Measurements from ENCODE around the gene TUBGCP3.

Gene TUBGCP3

DNA sequence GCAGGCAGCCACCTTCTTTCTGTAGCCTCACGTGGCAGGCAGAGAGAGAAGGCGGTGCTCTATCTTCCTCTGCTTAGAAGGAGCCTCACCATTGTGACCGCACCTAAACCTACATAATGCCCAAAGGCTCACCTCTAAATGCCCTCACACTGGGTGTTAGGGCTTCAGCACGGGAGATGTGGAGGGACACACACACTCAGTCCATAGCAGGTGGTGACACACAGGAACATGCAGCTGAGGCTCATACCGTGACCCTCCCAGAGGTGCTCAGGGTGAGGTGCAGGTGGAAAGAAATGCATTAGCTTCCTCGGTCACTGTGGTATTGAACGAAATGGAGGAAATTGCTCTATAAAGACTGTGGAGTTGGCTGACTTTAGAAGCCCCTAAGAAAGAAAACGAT is 37.7 kb upstream of the TUBGCP3 start:
- Histone ChIP-seq H3K27me3 (replicated peaks; ENCODE audit: control insufficient read depth, insufficient read depth, low read length) (peaks cover 2% of the 10 kb centered on the region), H3K36me3 (ENCODE audit: control insufficient read depth, insufficient read depth, low read length) (no peaks in the 10 kb centered on the region), H3K4me3 (replicated peaks; ENCODE audit: low read depth, low read length) (no peak overlapping the region)
- TF ChIP-seq, protein P1, sequence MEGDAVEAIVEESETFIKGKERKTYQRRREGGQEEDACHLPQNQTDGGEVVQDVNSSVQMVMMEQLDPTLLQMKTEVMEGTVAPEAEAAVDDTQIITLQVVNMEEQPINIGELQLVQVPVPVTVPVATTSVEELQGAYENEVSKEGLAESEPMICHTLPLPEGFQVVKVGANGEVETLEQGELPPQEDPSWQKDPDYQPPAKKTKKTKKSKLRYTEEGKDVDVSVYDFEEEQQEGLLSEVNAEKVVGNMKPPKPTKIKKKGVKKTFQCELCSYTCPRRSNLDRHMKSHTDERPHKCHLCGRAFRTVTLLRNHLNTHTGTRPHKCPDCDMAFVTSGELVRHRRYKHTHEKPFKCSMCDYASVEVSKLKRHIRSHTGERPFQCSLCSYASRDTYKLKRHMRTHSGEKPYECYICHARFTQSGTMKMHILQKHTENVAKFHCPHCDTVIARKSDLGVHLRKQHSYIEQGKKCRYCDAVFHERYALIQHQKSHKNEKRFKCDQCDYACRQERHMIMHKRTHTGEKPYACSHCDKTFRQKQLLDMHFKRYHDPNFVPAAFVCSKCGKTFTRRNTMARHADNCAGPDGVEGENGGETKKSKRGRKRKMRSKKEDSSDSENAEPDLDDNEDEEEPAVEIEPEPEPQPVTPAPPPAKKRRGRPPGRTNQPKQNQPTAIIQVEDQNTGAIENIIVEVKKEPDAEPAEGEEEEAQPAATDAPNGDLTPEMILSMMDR (IDR thresholded peaks at IDR 0.05; ENCODE audit: insufficient read depth, low read length, poor library complexity, severe bottlenecking): no peak
- DNase-seq (ENCODE audit: extremely low read depth, insufficient read length): no peak

DNA sequence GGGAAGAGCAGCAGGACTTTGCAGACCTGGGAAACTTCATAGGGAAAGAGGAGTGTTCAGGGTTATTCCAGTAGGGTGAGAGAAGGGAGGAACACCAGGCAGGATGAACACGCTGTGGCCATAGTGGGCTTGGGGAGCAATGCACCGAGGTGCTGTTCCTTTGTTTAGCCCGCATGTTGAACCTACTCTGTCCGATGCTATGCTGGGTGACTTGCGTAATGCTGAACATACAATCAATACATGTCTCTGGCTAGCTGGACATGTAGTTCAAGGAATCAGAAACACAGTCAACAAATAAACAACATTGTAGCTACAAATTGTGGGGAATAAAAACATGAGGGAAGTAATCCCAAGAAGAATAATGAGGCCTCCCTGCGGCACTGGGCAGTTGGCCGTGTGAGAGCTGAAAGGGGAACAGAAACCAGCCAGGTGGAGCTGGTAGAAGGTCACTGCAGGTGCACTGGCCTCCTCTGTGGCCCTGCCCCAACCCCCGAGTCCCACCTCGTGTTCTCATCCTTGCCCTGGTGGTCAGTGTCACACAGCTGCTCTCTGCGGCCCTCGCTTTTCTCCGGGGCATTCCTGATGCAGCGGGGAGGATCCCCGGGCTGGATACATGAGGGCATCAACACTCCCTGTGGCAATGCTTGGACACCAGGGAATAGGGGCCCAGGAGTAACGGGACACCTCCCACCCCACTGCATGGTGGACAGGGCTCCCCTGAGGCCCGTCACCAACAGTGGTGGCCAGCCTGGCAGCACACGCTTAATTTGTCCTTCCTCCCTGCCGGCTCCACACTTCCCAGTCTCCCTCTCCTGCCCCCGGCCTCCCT is 36.9 kb upstream of the TUBGCP3 start:
- Histone ChIP-seq H3K27me3 (replicated peaks; ENCODE audit: control insufficient read depth, insufficient read depth, low read length) (peaks cover 2% of the 10 kb centered on the region), H3K4me3 (replicated peaks; ENCODE audit: low read depth, low read length) (no peak overlapping the region), H3K36me3 (ENCODE audit: control insufficient read depth, insufficient read depth, low read length) (no peaks in the 10 kb centered on the region)
- DNase-seq (ENCODE audit: extremely low read depth, insufficient read length): no peak
- TF ChIP-seq, protein P1 (IDR thresholded peaks at IDR 0.05; ENCODE audit: insufficient read depth, low read length, poor library complexity, severe bottlenecking): no peak

DNA sequence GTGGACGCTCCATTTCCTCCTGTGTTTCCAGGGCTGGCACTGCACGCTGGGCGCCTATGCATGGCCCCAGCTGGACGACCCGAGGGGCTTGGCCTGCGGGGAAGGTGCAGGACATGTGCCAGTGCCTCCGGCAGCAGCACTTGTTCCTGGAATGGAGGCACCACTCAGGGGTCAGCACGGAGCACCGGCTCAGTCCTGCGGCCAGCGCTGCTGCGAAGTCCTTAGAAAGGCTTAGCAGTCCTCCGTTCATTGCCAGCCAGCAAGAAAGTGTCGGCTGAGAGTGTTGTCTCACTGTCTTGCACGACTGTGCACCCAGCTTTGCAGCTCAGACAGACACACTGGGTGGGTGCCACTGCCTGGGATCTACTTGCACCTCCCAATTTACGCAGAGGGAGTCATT is 36.1 kb upstream of the TUBGCP3 start:
- TF ChIP-seq, protein P1 (IDR thresholded peaks at IDR 0.05; ENCODE audit: insufficient read depth, low read length, poor library complexity, severe bottlenecking): no peak
- Histone ChIP-seq H3K27me3 (replicated peaks; ENCODE audit: control insufficient read depth, insufficient read depth, low read length) (peaks cover 2% of the 10 kb centered on the region), H3K36me3 (ENCODE audit: control insufficient read depth, insufficient read depth, low read length) (no peaks in the 10 kb centered on the region), H3K4me3 (replicated peaks; ENCODE audit: low read depth, low read length) (no peak overlapping the region)
- no peak for DNase-seq (ENCODE audit: extremely low read depth, insufficient read length)

DNA sequence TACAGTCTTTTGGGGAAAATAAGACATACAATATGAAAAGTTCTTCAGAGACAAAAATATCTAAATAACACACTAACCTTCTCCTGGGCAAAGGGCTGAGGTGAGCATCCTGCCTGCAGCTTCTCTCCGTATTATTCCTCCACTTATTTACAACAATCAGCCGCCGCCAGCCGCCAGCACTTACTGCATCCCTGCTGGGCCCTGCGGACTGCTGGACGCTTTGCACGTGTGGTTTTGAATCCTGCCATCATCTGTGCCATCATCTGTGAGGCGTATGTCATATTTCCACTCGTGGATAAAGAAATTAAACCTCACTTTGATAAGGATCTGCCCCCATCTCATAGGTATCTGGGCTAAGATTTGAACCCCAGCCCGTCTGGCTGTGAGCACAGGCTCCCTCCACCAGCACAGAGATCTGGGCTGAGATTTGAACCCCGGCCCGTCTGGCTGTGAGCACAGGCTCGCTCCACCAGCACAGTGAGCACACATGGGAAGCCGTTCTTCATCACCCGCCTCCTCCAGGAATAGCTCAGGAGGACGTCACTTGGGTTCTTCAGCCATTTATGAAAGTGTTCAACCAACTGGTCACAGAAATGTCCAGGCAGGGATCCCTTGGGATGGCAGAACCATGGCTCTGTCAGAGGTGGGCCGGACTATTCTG is 35.2 kb upstream of the TUBGCP3 start:
- Histone ChIP-seq H3K4me3 (replicated peaks; ENCODE audit: low read depth, low read length) (no peak overlapping the region), H3K27me3 (replicated peaks; ENCODE audit: control insufficient read depth, insufficient read depth, low read length) (peaks cover 2% of the 10 kb centered on the region), H3K36me3 (ENCODE audit: control insufficient read depth, insufficient read depth, low read length) (no peaks in the 10 kb centered on the region)
- no peak for DNase-seq (ENCODE audit: extremely low read depth, insufficient read length)
- TF ChIP-seq, protein P1 (IDR thresholded peaks at IDR 0.05; ENCODE audit: insufficient read depth, low read length, poor library complexity, severe bottlenecking): no peak

DNA sequence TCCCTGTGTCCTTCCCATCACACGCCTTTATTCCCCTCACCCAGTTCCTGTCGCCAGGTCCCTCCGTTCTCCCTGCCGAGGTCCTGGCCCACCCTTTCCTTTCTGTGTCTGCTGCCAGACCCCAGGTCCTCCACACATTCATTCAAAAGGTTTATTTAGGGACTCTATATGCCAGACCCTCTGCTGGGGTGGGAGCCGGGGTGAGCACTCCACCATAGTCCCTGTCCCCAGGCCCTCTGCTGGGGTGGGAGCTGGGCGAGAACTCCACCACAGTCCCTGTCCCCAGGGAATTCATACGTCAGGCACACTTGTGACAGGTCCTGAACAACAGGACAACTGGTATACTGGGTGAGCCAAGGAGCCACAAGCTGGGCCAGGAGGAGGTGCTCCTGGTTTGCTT is 34.4 kb upstream of the TUBGCP3 start:
- TF ChIP-seq, protein P1 (IDR thresholded peaks at IDR 0.05; ENCODE audit: insufficient read depth, low read length, poor library complexity, severe bottlenecking): no peak
- Histone ChIP-seq H3K4me3 (replicated peaks; ENCODE audit: low read depth, low read length) (no peak overlapping the region), H3K27me3 (replicated peaks; ENCODE audit: control insufficient read depth, insufficient read depth, low read length) (peaks cover 2% of the 10 kb centered on the region), H3K36me3 (ENCODE audit: control insufficient read depth, insufficient read depth, low read length) (no peaks in the 10 kb centered on the region)
- DNase-seq (ENCODE audit: extremely low read depth, insufficient read length): no peak

Data from GM06990 (cell line).